Activated T-cell treated with anti-CD3 and anti-CD28 coated beads for 1 hour (primary cell): Measurements from ENCODE around the gene PFKP.

Experiments used
- DNase-seq: peaks from one replicate; pipeline ENCODE4 v3.0.0-alpha.2; 2020; ENCODE audit warnings: low read depth

PFKP gene

DNA sequence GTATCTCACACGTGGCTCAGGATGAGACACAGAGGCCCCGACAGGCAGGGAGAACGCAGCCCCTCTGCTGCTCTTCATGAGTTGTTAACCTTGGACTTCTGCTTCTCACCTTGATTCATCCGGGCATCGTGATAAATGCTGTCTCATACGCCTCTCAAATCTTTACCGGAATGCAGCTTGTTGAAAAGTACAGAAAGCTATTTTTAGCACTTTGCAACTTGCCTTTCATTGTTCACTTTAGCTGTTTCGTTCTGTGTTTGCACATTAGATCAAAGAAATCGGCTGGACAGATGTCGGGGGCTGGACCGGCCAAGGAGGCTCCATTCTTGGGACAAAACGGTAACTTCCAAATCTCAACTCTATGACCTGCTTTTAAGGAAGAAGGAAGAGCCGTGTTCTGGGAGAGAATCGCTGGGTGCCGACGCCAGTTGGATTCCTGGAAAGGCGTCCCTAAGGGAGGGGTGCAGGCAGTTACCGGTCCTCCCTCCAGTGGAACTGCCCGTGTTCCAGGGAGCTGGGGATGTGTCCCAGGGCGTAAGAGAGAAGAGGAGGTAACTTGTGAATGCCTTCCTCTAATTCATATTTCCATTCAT is 49.3 kb downstream of the PFKP start:
- DNase-seq = no peak

DNA sequence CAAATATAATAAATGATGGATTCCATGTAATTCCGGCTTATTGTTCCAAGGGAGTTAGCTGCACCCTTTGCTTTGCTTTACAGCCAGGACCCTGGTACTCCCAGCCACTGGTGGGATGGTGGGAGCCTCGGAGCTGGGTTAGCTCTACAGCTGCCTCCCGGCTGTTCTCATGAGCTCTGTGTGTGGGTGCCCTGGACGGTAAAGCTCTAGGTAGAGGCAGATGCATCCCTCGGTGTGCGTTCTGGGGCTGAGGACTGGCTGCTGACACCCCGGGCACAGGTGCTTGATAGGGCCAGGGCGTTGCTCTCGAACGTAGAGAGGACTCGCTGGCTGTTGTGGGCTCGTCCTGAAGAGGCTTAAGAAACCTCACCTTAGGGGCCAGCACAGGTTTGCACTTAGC is 50.1 kb downstream of the PFKP start:
- no peak for DNase-seq

DNA sequence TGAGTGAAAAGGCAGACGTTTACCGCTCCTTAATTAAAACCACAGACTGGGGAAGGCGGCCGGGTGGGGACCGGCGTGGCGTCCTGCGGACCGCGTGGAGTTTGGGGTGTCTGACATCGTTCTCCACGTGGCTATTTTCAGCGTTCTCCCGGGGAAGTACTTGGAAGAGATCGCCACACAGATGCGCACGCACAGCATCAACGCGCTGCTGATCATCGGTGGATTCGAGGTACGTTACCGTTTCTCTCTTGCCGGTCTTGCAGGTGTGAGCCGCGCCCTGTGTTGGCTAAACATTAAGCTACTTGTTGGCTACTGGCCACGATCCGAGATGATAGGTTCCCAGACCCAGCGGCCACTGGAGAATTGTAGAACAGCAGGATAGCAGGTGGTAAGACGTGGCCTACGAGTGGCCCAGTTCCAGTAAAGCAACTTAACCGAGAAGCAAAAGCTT is 51.3 kb downstream of the PFKP start:
- no peak for DNase-seq

DNA sequence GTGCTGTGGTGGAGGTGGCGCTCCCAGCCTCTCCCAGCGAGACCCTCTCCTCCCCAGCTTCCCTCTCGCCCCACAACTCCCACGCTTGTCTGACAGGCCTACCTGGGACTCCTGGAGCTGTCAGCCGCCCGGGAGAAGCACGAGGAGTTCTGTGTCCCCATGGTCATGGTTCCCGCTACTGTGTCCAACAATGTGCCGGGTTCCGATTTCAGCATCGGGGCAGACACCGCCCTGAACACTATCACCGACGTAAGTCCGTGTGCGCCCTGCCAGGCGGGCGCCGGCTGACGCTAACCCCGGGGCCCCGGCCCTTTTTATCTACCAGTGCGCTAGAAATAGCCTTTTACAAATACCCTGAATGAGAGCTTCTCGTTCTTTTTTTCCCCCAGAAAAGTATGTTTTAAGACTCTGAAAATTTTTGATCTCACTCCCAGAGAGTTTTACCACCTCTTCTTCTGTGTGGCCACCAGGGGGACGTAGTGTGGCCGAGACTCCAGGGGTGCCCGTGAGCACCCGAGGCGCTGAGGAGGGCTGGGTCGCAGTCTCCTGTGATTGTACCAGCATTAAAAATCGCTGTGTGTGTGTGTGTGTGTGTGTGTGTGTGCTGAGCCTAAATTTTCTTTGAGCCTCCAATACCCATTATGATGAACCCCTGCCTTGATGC is 52.6 kb downstream of the PFKP start:
- no peak for DNase-seq

DNA sequence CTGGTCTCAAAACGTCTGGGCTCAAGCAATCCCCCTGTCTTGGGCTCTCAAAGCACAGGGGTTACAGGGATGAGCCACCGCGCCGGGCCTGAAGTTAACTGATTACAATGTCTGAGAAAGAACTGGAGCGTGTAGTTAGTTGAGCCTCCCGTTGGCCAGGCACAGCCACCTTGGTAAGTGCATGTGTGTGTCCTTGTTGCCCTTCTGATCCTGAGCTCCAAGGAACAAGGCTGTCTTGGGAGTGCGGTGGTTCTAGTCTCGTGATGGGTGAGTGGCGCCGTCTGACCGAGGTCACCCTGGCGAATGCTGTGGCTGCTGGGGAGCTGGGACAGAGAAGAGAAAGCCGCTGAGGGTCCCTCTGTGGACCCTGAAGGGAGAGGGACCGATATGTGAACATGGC is 54.7 kb downstream of the PFKP start:
- no peak for DNase-seq

DNA sequence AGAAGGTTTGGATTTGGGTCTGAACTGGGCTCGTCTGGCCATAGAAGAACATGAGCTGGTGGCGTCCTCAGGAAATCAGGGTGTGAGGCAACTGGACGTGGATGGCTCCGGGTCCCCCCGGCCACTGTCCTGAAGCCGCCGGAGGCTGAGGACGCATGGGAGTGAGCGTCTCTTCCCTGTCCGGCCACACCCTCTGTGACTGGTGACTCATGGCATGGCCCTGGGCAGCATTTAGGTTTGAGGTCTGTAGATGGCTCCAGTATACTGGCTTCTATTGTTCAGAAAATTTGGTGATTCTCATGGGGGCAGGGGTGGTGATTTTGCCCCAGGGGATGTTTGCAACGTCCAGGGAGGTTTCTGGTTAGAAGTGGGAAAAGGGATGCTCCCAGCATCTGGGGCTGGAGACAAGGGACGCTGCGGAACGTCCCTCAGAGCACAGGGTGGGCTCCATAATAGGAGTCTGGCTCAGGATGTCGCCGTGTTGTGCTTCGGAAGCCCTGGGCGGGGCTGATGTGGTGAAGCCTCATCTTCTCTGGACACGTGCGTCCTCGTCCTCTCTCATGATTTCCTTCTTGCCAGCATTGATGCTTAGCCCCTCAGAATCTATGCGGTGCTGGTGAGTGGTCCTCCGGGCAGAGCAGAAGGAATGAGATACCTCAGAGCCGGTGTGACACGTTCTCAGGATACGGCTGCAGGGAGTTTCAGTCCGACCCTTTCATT is 55.3 kb downstream of the PFKP start:
- DNase-seq = no peak

DNA sequence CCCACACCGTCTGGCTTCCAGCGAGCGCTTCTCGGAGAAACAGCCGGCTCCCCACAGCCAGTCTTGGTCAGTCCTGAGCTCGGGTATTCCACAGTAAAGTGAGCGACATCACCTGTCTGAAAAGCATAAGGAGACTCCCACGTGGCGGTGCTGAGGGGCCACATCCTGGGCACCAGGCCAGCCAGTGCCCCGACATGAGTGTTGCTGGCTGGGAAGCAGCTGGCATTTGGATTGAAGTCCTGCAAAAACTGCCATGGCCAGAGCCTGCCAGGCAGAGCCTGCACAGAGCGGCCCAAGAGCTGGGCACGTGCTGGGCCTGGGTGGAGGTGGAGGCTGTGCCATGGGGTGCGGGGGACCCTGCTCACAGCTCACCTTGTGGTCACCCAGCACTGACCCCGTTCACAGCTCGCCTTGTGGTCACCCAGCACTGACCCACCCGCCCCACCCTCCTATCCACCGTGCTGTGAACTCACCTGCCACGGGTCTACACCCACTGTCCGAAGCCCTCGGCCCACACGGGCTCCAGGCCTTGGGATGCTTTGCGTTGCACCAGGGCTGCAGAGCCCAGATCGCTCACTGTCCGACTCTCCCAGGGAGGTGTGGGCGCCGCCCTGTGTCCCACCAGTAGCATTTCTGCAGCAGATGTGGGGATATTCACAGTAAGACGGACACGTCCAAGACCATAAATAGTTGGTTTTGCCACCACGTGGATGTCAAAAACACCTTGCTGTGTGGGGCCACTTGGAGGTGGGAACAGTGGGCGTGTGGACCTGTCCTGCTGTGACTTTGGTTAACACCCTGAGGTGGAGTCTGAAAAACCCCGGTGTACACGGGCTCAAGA is 56.4 kb downstream of the PFKP start:
- no peak for DNase-seq

DNA sequence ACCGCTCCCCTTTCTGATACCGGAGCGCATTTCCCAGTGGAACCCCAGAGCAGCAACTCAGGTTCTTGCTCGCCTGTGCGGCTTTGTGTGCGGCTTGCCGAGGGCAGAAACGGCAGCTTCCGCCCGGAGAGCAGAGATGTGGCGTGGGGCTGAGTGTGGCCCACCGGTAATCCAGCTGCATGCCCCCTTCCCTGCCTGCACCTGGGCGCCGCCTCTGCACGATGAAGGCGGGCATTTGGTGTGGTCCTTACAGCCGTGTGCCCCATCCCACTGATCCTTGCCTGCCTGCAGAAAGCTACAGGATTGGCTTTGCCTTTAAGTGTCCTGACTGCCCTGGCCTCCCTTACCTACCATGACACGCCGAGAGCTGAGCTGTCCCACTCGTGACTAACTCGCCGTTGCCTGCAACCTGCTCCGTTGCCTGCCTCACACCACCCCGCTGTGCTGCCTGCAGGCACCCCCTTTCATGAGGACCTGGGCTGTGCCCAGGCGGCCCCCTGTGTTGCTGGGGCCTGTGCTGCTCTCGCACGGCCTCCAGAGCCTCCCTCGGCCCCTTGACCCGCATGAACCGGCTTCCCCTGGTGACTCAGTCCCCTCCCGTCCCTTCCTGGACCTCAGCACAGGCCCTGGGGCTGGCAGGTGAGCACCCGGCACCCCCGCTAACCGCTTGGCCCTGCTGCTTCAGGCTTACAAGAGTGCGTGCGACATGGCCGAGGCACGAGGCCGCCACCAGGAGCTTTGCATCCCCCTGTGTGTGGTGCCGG is 57.2 kb downstream of the PFKP start:
- DNase-seq = no peak

DNA sequence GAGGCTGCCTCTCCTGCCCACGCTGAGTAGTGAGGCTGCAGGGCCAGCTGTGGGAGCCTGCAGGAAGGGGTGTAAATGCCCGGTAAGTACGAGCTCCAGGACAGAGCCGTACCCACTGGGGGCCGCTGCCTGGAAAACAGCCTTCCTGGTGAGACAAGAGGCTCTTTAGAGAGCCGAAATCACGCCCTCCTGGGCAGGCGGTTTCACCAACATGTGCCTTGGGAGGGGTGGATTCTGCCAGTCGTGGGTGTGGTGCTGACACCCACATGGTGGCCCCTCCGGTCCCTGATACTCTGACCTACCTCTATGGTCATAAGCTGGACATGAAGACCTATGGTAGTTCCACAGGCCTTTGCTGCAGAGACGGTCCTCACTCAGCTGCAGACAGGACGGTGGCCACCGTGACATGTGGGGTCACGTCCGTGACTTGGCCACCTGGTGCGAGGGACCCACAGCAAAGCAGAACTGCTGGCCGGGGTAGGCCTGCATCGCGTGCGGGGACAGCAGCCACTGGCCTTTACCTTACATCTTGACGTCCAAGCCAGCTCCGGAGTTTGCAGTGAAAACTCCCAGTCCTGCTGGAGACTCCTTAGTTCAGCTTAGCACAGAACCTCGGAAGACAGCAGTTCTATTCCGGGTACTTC is 58.3 kb downstream of the PFKP start:
- DNase-seq = no peak

DNA sequence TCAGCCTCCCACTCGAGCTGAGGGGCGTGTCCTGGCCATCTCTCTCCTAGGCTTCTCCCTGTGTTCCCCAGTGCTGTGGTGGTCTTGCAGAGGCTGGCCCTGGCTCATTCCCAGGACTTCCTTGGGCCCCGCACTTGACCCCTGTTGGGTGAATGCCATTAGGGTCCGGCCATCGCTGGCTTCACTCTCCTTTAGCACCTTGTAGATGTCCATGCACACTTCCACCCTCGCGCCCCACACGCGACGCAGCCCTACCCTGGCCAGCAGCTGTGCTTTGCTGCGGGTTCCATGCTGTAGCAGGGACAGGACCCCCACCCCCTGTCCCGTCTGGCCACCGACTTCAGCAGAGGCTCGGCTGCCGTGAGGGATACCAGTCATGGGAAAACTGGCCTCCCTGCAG is 58.9 kb downstream of the PFKP start:
- no peak for DNase-seq

DNA sequence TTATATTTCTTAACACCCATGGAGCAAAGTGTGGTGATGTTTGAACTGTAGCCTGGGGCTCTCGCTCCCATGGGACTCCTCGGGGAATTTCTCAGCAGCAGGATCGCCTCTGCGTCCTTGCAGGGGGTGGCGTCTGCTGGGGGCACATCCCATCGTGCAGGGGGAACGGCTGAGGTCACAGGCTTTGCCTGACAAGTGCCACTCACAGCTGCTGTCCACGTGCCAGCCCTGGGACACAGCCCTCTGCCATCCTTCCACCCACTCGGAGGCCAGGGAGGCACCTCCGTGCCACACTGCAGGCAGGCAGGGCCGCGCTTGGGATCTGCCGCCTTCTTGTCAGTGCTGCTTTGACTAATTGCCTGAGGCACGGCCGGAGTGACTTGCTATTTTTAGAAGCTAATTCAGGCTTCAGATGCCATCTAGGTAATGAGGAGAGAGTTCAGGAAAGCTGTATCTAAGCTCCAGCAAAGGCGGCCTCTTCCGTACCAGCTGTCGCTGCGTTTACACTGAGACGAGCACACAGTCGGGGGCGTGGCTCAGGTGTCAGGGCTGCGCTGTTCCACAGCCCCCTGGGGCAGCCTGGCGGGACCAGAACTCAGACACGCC is 59.5 kb downstream of the PFKP start:
- no peak for DNase-seq

DNA sequence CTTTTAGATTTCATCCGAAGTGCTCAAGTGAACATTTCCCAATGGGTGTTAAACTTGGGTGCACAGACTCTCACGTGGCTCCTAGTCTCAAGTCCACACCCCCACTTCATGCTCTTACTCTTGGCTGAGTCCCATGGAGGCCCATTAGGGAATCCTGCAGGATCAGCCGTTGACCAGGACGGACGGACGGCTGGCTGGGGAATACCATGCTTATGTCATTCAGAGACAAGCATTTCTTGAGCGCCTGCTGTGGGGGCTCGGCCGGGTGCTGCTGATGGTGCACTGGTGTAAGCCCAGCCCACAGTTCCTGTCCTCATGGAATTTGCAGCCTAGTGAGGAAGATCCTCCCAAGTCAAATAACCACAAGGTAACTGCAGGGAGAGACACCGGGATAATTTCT is 60.6 kb downstream of the PFKP start:
- DNase-seq = no peak

DNA sequence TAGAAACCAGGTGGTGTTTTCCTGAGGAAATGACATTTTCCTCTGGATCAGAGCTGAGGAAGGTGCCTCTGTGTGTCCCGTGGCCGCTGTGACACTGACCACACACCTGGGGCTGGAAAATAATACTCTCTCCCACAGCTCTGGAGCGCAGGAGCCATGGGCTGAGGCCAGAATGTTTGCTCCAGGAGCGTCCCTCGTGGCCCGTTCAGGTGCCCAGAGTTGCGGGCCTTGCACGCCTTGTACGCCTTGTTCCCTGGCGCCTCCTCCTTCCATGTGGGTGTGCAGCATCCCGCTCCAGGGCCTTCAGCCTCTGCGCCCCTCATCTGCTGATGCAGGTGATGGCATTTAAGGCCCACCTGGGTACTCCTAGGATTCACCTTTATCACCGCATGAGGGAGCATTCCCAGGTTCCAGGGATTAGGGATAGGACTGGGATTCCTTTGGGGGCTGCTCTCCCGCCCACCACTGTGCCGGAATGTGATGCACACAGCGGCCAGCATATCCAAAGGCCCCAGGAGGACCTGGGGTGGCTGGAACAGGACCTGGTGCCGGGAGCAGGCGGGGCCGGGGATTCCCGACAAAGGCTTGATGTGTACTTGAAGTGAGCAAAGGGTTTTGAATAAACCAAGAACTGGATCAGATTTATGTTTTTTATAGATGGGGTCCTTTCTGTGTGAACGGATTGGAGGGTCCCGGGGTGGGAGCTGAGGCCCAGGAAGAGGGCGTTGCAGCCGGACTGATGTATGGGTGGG is 61.2 kb downstream of the PFKP start:
- DNase-seq = no peak

DNA sequence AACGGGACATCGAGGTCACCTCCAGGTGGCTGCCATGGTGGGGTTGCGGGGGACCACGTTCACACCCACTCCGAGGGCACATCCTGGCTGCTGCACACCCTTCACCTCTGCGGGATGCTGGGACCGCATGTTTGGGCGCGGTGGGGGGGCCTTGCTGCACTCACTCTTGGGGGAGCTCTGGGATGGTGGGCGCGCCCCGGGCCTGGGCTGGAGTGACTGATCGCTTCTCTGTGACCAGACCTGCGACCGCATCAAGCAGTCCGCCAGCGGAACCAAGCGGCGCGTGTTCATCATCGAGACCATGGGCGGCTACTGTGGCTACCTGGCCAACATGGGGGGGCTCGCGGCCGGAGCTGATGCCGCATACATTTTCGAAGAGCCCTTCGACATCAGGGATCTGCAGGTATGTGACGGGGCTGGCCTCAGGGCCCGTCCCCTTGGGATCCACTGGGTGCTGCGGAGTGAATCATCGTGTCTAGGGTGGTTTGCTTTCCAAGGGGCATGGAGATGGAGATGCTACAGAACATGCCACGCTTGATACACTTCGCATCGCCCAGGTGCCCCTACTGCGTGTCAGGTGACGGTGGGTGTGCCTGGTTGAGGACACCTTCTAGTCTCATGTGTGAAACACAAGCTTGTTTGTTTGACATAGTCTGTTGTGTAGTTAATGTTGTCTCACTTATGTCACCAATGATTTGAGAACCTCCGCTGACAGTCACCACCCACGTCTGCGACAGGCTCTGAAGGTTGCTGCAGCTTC is 62.4 kb downstream of the PFKP start:
- DNase-seq = no peak

DNA sequence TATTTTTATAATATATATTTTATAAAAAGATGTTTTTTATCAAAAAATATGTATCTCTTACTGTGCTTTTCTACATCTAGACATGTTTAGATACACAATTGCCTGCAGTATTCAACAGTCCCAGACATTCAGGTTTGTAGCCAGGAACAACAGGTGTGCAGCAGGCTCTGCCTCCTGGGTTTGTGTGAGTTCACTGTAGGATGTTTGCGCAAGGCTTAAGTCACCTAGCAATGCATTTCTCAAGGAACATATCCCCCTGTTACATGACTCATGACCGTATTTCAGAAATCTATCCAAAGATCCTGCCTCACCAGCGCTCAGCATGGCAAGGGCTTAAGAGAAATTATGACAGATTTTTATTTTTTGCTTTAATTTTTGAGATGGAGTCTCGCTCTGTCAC is 63.8 kb downstream of the PFKP start:
- no peak for DNase-seq

DNA sequence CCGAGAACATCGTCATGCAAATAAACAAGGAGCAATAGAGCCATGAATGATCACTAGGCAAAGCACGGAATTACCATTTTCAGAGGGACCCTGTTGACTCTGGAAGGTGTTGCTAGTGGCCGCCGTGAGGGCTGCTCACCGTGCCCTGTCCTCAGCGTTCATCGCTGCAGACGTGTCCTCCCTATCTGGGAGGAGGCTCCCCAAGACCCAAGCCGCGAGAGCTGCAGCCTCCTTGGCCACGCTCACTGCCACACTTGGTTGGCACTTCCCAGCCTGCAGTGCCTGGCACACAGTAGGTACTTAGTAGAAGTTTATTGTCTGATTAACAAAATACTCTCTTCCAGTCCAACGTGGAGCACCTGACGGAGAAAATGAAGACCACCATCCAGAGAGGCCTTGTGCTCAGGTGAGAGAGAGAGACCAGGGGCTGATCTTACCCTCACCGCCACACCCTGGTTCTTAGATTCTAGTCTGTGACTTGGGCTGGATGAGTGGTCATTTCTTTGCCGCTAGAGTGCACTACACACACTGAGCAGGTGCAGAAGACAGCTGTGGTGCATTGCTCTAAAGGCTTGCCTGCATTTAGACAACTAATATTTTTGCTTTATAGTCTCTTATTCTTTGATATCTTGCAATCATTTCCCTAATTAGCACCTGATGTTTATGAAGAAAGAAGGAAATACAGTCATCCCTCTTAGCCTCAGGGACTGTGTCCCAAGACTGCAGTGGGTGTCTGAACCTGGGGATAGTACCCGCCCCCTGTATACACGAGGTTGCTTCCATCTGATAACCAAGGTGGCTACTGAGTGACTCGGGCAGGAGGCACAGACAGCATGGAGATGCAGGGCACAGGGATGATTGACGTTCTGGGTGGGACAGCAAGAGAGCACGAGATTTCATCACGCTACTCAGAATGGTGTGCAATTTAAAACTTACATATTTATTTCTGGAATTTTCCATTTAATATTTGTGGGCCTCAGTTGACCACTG is 65.0 kb downstream of the PFKP start:
- DNase-seq = no peak

DNA sequence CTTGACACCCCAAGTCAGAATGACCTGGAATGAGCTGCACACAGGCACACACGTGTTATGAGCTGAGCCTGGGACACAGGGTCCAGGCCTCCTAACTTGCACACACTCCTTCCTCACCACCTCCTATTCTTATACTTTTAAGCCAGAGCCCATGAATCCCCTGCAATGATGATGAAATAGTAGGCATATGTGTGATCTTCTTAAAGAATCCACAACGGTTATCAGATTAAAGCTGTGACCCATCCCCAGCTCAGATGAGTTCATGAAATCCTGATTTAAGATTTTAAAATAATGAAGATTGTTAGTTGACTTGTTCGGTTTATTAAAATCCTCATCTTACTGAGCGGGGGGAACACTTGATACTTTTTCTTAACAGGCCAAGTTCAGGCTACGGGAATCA is 66.6 kb downstream of the PFKP start:
- no peak for DNase-seq

DNA sequence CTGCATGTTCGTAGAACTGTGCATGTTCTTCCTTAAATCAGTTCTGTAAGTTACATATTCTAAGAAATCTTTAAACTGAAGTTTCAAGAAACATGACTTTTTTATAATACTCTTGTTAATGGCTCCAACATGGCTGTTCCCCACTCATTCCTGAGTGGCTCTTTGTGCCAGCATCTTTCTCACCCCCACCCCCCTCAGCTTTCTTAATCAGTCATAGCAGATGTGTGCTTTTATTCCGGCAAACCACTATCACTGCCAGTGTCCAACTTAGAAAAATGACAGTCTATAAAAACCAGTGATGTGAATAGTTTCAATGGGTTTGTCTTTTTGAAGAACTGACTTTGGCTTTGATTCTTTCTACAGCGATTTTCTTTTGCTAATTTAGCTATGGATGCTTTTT is 67.7 kb downstream of the PFKP start:
- DNase-seq = no peak
